GM19397 (cell line): ENCODE data around the gene RAB3A.
"Not testable (repeated sequence)": the region's sequence is repeated elsewhere in the genome, so short reads cannot be mapped to it uniquely, and the experiment has no call there.

Experiments
- ATAC-seq: cut with Tn5 transposase; IDR thresholded peaks from one replicate; pipeline ENCODE4 v1.9.1; 2021; ENCODE audit warnings: mild to moderate bottlenecking, moderate library complexity; ENCODE audit not compliant: unreplicated experiment

RAB3A gene

GRCh38 chr19:18171605-18172327, 32.1 kb downstream of the RAB3A start:
- no peak for ATAC-seq

GRCh38 chr19:18170714-18171255, 33.1 kb downstream of the RAB3A start:
- ATAC-seq = no peak

- no peak for ATAC-seq
Measured at GRCh38 chr19:18168673-18169381, 35.0 kb downstream of the RAB3A start.

- ATAC-seq = no peak
Measured at GRCh38 chr19:18167975-18168645, 35.7 kb downstream of the RAB3A start.

GRCh38 chr19:18167011-18167410, 36.8 kb downstream of the RAB3A start:
- ATAC-seq = no peak

GRCh38 chr19:18165794-18166544, 37.9 kb downstream of the RAB3A start:
- ATAC-seq = no peak

GRCh38 chr19:18164072-18164471, 39.8 kb downstream of the RAB3A start:
- ATAC-seq = no peak

- no peak for ATAC-seq
Measured at GRCh38 chr19:18161636-18162002, 42.2 kb downstream of the RAB3A start.

GRCh38 chr19:18160971-18161635, 42.7 kb downstream of the RAB3A start:
- ATAC-seq = peak; percentile 77

GRCh38 chr19:18160493-18160970, 43.3 kb downstream of the RAB3A start:
- no peak for ATAC-seq

GRCh38 chr19:18159810-18160209, 44.0 kb downstream of the RAB3A start:
- ATAC-seq = no peak

GRCh38 chr19:18159059-18159616, 44.7 kb downstream of the RAB3A start:
- not testable (repeated sequence) for ATAC-seq

GRCh38 chr19:18158467-18158866, 45.4 kb downstream of the RAB3A start:
- ATAC-seq = no peak

- ATAC-seq = no peak
Measured at GRCh38 chr19:18157465-18158063, 46.3 kb downstream of the RAB3A start.

- no peak for ATAC-seq
Measured at GRCh38 chr19:18156841-18157464, 46.9 kb downstream of the RAB3A start.

GRCh38 chr19:18156268-18156667, 47.6 kb downstream of the RAB3A start:
- ATAC-seq = no peak

GRCh38 chr19:18155095-18156087, 48.5 kb downstream of the RAB3A start:
- ATAC-seq = no peak
